ENCODE results near the gene LYRM2.
"Not testable (repeated sequence)": the region's sequence is repeated elsewhere in the genome, so short reads cannot be mapped to it uniquely, and the experiment has no call there.

LYRM2 gene

DNA sequence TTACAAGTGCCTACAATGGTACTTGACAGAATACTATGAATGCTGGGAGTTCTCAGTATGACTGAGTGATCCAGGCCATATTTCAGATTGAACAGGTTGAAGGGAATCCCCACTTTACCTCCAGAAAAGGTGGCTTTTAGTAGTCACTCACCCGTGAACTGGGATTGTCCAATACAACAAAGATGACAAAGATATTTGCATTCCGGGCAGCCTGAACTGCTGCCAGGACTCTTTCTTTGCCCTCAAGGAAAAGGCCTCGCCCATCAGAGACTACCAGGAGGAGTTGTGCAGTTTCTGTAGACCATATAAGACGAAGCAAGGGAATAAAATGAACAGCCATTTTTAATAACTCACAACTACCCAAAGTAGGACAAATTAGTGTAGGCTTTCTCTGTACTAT, 6.3 kb upstream of the LYRM2 start:
- DNase-seq (ENCODE audit: low read depth), result no peak

GRCh38 chr6:89643406-89643805, 4.9 kb upstream of the LYRM2 start:
- DNase-seq (ENCODE audit: low read depth), result no peak

- no peak for DNase-seq (ENCODE audit: low read depth)
Observed at GRCh38 chr6:89642956-89643355, 4.4 kb upstream of the LYRM2 start.

DNA sequence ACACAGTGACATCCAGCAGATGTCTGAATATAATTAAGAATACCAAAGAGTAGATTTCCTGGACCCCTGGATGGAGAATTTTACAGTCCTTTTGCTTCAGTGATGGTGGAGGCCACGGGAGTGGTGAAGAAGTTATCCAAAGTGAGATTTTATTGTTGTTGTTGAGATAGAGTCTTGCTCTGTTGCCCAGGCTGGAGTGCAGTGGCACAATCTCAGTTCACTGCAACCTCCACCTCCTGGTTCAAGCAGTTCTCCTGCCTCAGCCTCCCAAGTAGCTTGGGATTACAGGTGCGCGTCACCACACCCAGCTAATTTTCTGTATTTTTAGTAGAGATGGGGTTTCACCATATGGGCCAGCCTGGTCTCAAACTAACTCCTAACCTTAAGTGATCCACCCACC, 3.0 kb upstream of the LYRM2 start:
- not testable (repeated sequence) for DNase-seq (ENCODE audit: low read depth)

DNA sequence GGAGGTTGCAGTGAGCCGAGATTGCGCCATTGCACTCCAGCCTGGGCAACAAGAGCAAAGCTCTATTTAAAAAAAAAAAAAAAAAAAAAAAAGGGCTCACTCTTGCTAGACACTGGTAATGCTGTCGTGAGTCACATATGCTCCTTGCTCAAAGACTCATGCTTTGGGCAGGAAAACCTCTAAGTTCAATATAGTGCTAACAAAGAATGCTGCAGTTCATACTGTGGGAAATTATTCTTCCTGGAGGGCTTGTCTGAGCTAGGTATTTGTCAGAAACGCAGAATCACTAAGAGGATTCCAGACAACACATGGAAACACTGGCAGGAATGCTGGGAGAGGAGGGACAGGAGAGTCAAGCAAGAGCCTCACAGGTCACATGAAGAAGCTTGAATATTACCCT, 2.3 kb upstream of the LYRM2 start:
- DNase-seq (ENCODE audit: low read depth), result no peak

GRCh38 chr6:89637960-89638319, 607 bp downstream of the LYRM2 start:
- DNase-seq (ENCODE audit: low read depth), result no peak

DNA sequence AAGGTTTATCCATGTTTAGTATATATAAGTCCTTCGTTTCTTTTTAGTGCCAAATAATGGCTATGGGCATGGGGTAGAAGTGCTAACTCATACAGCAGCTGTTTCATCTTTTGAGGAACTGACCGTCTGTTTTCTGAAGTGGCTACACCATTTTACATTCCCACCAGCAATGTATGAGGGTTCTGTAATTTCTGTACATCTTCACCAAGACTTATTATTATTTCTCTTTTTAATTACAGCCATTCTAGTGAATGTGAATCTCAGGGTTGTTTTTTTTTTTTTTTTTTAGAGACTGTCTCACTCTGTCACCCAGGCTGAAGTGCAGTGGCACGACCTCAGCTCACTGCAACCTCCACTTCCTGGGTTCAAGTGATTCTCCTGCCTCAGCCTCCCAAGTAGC, 2.1 kb downstream of the LYRM2 start:
- not testable (repeated sequence) for DNase-seq (ENCODE audit: low read depth)

- DNase-seq (ENCODE audit: low read depth), result no peak
Observed at GRCh38 chr6:89630488-89630887, 8.1 kb downstream of the LYRM2 start.

GRCh38 chr6:89623749-89624148, 14.8 kb downstream of the LYRM2 start:
- no peak for DNase-seq (ENCODE audit: low read depth)

GRCh38 chr6:89619567-89619966, 19.0 kb downstream of the LYRM2 start:
- no peak for DNase-seq (ENCODE audit: low read depth)

DNA sequence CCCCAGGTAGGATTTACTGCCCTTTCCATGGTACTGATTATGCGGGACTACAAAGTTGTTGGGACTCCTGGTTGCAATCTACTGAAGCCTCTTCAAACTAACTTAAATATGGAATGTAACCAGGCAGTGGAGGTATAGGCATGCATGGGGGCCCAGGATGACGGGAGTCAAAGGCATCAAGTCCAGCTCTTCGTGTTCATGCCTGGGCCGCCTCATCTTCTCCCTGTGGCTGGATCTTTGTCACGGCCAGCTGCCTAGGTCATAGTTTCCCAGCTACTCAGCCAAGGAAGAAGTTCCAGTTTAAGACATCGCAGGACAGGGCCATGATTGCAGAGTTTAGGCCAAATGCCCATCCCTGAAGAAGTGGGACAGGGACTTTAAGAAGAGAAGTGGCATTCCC, 20.5 kb downstream of the LYRM2 start:
- no peak for DNase-seq (ENCODE audit: low read depth)

DNA sequence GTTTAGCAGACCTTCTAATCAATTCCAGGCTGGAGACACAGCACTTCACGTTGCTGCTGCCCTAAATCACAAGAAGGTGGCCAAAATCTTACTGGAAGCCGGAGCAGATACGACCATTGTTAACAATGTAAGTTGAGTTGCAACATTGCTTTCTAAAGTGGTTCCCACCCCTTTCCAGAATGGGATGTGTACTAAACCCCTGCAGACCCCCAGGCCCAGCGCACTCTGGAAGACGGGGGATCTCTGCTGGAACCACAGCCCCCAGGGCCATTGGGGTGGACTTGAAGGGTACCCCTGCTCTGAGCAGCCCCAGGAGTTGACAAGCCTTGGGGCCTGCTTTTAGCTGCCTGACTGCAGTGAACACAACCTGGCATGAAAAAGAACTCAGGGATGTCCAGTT, 22.0 kb downstream of the LYRM2 start:
- no peak for DNase-seq (ENCODE audit: low read depth)

GRCh38 chr6:89615882-89616281, 22.7 kb downstream of the LYRM2 start:
- DNase-seq (ENCODE audit: low read depth), result no peak

DNA sequence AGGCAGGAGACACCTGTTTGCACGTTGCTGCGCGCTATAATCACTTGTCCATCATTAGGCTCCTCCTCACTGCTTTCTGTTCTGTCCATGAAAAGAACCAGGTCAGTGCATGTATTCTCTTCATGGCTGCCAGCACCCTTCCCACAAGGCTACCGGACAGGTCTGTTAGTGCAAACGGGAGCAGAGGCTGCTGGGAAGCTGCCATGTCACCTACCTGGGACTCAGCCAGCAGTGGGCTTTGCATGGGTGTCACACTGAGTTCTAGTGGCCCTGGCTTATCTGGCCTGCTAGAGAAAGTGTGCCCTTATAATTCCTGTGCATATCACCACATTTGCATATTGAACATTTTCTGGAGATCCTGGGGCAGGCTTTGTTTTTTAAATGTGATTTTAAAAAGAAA, 24.8 kb downstream of the LYRM2 start:
- DNase-seq (ENCODE audit: low read depth), result no peak

GRCh38 chr6:89612121-89612520, 26.4 kb downstream of the LYRM2 start:
- no peak for DNase-seq (ENCODE audit: low read depth)

- DNase-seq (ENCODE audit: low read depth), result no peak
Observed at GRCh38 chr6:89611666-89612065, 26.9 kb downstream of the LYRM2 start.

DNA sequence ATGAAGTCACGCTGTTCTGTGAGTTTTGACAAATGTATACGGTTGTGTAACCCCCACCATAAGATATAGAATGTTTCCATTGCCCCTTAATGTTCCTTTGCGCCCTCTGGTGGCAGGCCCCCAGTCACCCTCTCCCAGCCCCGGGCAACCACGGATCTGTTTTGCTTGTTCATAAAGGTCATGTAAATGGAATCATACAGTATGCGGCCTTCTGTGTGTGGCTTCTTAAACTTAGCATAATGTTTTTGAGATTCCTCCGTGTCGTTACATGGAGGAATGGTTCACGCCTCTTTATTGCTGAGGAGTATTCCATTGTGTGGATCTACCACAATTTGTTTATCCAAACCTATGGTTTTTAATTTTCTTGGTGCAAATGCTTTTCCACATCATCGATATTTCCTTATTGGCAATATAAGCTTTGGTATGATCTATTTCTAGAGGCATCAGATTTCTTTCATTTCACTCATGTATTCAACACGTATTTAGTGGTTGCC, 28.4 kb downstream of the LYRM2 start:
- no peak for DNase-seq (ENCODE audit: low read depth)

GRCh38 chr6:89605861-89606260, 32.7 kb downstream of the LYRM2 start:
- DNase-seq (ENCODE audit: low read depth), result no peak

- no peak for DNase-seq (ENCODE audit: low read depth)
Observed at GRCh38 chr6:89604653-89605052, 33.9 kb downstream of the LYRM2 start.

DNA sequence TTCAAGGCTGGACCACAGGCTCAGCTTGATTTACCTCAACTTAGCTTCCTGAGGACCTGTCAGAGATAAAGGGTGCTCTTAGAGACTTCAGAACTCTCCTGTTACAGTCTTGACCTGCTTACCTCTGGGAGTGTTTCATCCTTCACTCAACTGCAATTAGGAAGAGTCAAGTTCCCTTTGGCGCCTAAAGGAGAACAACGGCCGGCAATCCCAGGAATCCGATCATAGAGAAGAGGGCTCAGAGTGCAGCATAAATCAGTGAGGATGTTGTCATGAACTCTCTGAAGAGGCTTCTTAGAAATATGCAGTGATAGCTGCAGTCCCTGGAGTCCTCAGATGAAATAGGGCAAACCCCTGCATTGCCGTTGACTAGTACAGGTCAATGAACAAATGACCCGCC, 36.4 kb downstream of the LYRM2 start:
- no peak for DNase-seq (ENCODE audit: low read depth)

- no peak for DNase-seq (ENCODE audit: low read depth)
Observed at GRCh38 chr6:89599727-89600126, 38.8 kb downstream of the LYRM2 start.

DNA sequence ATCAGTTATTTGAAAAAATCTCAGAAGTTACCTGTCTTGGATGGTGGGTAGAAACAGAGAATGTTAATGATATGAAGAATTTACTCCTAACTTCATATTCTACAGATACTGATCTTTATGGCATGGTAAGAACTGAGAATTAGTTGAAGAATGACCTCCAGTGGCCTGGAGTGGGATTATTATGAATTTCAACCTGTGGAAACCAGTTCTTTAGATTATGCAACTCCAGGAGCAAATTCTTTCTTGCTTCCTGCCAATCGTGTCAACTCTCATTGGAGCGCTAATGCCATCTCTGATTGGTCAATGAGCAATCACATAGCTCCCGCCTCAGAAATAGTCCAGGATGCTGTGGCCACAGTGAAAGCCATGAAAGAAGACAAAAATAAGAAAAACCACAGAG, 40.6 kb downstream of the LYRM2 start:
- no peak for DNase-seq (ENCODE audit: low read depth)

GRCh38 chr6:89597372-89597771, 41.2 kb downstream of the LYRM2 start:
- no peak for DNase-seq (ENCODE audit: low read depth)

DNA sequence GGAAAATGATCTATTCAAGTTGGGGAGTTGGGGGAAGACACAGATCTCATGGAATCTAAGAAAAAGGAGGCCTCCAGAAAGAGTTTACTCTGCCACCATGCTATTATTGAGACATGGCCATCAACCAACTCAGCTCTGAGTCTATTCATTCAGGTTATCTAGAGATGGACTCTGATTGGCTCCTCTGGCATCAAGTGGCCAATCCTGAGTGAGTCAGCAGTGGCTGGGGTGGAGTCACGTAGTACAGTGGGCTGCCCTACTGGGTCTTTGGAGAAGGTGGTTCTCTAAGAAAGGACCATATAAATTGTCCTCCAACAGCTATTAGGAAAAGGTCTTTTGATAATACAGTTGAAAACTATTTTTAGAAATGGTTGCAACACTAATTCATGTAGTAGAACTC, 42.1 kb downstream of the LYRM2 start:
- no peak for DNase-seq (ENCODE audit: low read depth)

DNA sequence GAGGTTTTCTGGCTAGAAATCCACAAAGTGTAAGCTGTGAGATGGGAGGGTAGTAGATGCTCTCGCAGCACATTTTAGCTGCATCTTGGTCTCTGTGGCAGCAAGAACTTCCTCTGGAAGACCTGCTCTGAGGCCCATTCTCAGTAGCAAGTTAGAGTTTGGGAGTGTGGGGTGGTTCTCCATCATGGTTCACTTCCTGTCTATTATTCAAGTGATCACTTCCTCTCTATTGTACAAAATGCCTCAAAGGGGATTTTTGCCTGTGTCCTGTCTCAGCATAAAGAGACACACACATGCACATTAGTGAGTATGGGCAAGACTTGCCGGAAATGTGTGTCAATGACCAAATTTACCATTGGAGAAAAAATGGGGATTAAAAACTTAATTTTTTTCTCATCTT, 42.5 kb downstream of the LYRM2 start:
- no peak for DNase-seq (ENCODE audit: low read depth)

Data from CMK (cell line).